ENCODE results near the gene PNPLA1.

DNA sequence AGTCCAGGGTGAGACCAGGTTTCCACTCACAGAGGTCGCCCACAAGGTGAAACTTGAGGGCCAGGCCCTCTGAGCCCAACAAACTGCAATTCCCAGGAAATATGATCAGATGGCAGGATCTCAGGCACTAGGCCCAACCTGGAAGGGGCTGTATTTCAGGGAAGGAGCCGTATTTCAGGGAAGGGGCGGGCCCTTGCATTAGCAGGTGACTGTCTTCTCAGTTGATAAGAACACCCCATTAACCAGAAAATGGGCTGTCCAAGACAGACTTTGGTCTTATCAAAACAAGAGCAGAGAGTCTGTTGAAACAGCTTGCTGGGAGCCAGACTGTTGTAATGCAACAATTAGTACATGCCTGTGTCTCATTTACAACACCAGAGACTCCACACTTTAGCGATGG lies 77.8 kb downstream of the PNPLA1 start:
- TF ChIP-seq CTCF (IDR thresholded peaks at IDR 0.05 in 2 of 3, conservative IDR thresholded peaks at IDR 0.05 in 1 of 3; ENCODE audit: borderline replicate concordance in 1 of 3, insufficient read depth in 1 of 3, low read depth in 2 of 3, low read length in 2 of 3) (no peak), RAD21 (IDR thresholded peaks at IDR 0.05; ENCODE audit: low read depth) (no peak), REST (IDR thresholded peaks at IDR 0.05; ENCODE audit: low read depth) (no peak), CBX3 (IDR thresholded peaks at IDR 0.05; ENCODE audit: low read depth) (no peak), EZH2 (IDR thresholded peaks at IDR 0.05) (no peak), ZNF274 (IDR thresholded peaks at IDR 0.05; ENCODE audit: low read depth, low read length) (no peak), ZFX (IDR thresholded peaks at IDR 0.05) (no peak), POLR2AphosphoS5 (IDR thresholded peaks at IDR 0.05; ENCODE audit: low read depth, low read length) (no peak), ATF3 (IDR thresholded peaks at IDR 0.05) (no peak), YY1 (IDR thresholded peaks at IDR 0.05; ENCODE audit: extremely low read depth, insufficient replicate concordance, low read depth, low read length) (no peak)
- TF ChIP-seq, protein P1, sequence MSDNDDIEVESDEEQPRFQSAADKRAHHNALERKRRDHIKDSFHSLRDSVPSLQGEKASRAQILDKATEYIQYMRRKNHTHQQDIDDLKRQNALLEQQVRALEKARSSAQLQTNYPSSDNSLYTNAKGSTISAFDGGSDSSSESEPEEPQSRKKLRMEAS (IDR thresholded peaks at IDR 0.05): no peak
- TF ChIP-seq, protein P2, sequence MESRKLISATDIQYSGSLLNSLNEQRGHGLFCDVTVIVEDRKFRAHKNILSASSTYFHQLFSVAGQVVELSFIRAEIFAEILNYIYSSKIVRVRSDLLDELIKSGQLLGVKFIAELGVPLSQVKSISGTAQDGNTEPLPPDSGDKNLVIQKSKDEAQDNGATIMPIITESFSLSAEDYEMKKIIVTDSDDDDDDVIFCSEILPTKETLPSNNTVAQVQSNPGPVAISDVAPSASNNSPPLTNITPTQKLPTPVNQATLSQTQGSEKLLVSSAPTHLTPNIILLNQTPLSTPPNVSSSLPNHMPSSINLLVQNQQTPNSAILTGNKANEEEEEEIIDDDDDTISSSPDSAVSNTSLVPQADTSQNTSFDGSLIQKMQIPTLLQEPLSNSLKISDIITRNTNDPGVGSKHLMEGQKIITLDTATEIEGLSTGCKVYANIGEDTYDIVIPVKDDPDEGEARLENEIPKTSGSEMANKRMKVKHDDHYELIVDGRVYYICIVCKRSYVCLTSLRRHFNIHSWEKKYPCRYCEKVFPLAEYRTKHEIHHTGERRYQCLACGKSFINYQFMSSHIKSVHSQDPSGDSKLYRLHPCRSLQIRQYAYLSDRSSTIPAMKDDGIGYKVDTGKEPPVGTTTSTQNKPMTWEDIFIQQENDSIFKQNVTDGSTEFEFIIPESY (IDR thresholded peaks at IDR 0.05; ENCODE audit: extremely low read depth, insufficient replicate concordance, low read length): no peak

Data from HCT116 (cell line).